SK-N-SH (cell line): ENCODE data around the gene LCMT2. TPM values are rescaled to one million over a fixed set of nuclear protein-coding genes. Genes with fewer than 3 reads are reported as not detected.

Source experiments
- CTCF ChIA-PET: fragments of 300-600, 350-600 bp; formaldehyde crosslinking; extraction: SDS; loops from one replicate; lab custom pipeline; 2021; lab: Yijun Ruan, JAX
- POLR2A ChIA-PET: fragments of 350-600 bp; sonication (Branson Sonifier 250); formaldehyde crosslinking; extraction: SDS; loops from one replicate; lab custom pipeline; 2020; ENCODE audit warnings: antibody characterized with exemption, inconsistent platforms; lab: Yijun Ruan, JAX
- DNase-seq: peaks from one replicate; pipeline ENCODE4 v3.0.0; 2012
- H2AFZ ChIP-seq: fragments of 200-600 bp; sonication (generic); 2 replicates; pipeline ENCODE4 v1.8.1; 2016; ENCODE audit warnings: antibody characterized with exemption, mild to moderate bottlenecking, low read depth
- H3F3A ChIP-seq: fragments of 200-600 bp; sonication (generic); replicated peaks from 2 replicates; pipeline ENCODE3; 2016; ENCODE audit warnings: antibody characterized with exemption, mild to moderate bottlenecking; ENCODE audit not compliant: insufficient read depth
- H3K27ac ChIP-seq, 2 experiments: fragments of 200-500 bp in 1 of 2; fragments of 200-600 bp in 1 of 2; sonication (Bioruptor generic) in 1 of 2; sonication (generic), shearing (Covaris generic) in 1 of 2; 2 replicates each; pipeline versions ENCODE4 v1.5.1 to v1.6.1; 2014 to 2016; ENCODE audit warnings: low read depth in 2 of 2, inconsistent platforms in 1 of 2, low read length in 1 of 2, mild to moderate bottlenecking in 1 of 2, mixed read lengths in 1 of 2
- H3K27me3 ChIP-seq: fragments of 200-600 bp; sonication (generic), shearing (Covaris generic); 2 replicates; pipeline ENCODE4 v1.6.1; 2016; ENCODE audit warnings: mixed run types; ENCODE audit not compliant: insufficient read depth
- H3K36me3 ChIP-seq, 2 experiments: fragments of 200-500 bp in 1 of 2; fragments of 200-600 bp in 1 of 2; sonication (Bioruptor generic) in 1 of 2; sonication (generic) in 1 of 2; replicated peaks in 1 of 2; 2 replicates each; pipeline versions ENCODE3 to v1.5.1; 2014 to 2016; ENCODE audit warnings: low read length in 1 of 2, mild to moderate bottlenecking in 1 of 2; ENCODE audit not compliant: insufficient read depth in 2 of 2, control insufficient read depth in 1 of 2
- H3K4me1 ChIP-seq, 2 experiments: fragments of 200-500 bp in 1 of 2; fragments of 200-600 bp in 1 of 2; sonication (Bioruptor generic) in 1 of 2; sonication (generic), shearing (Covaris generic) in 1 of 2; 2 replicates each; pipeline versions ENCODE4 v1.5.1 to v1.6.1; 2014 to 2016; ENCODE audit warnings: low read depth in 1 of 2, low read length in 1 of 2, mixed run types in 1 of 2; ENCODE audit not compliant: insufficient read depth in 2 of 2, control insufficient read depth in 1 of 2
- H3K4me2 ChIP-seq: fragments of 200-600 bp; sonication (generic), shearing (Covaris generic); 2 replicates; pipeline ENCODE4 v1.6.1; 2017; ENCODE audit warnings: mixed run types
- H3K4me3 ChIP-seq, 2 experiments: fragments of 200-500 bp in 1 of 2; fragments of 200-600 bp in 1 of 2; sonication (Bioruptor generic) in 1 of 2; sonication (generic), shearing (Covaris generic) in 1 of 2; 2 replicates each; pipeline versions ENCODE4 v1.5.1 to v1.8.1; 2014 to 2016; ENCODE audit warnings: low read depth in 2 of 2, inconsistent platforms in 1 of 2, low read length in 1 of 2, mild to moderate bottlenecking in 1 of 2, mixed read lengths in 1 of 2, moderate library complexity in 1 of 2
- H3K79me2 ChIP-seq: fragments of 200-600 bp; sonication (generic); 2 replicates; pipeline ENCODE4 v1.8.1; 2017; ENCODE audit warnings: mild to moderate bottlenecking; ENCODE audit not compliant: insufficient read depth
- H3K9ac ChIP-seq: fragments of 200-600 bp; sonication (generic); 2 replicates; pipeline ENCODE4 v1.6.1; 2017; ENCODE audit warnings: mixed run types
- H3K9me2 ChIP-seq: fragments of 200-600 bp; sonication (generic); 2 replicates; pipeline ENCODE4 v1.6.1; 2017; ENCODE audit warnings: mixed run types
- H3K9me3 ChIP-seq: fragments of 200-600 bp; sonication (generic); 2 replicates; pipeline ENCODE4 v1.6.1; 2017; ENCODE audit warnings: mixed run types, mild to moderate bottlenecking, moderate library complexity
- H4K20me1 ChIP-seq: fragments of 200-600 bp; sonication (generic); 2 replicates; pipeline ENCODE4 v1.6.1; 2017; ENCODE audit warnings: mild to moderate bottlenecking, mixed run types; ENCODE audit not compliant: insufficient read depth
- GATA2 ChIP-seq: sonication (generic); formaldehyde crosslinking; IDR thresholded peaks from 2 replicates; pipeline ENCODE4 v1.5.0; 2020; ENCODE audit warnings: mild to moderate bottlenecking, missing genetic modification reagents
- IRF3 ChIP-seq: fragments of 150-350 bp; IDR thresholded peaks from 2 replicates; pipeline ENCODE4 v1.6.1; 2016; ENCODE audit warnings: mild to moderate bottlenecking, low read depth, low read length
- RCOR1 ChIP-seq: fragments of 150-350 bp; IDR thresholded peaks from 2 replicates; pipeline ENCODE4 v1.6.1; 2017; ENCODE audit warnings: antibody characterized with exemption, low read length
- REST ChIP-seq: IDR thresholded peaks from 2 replicates; pipeline ENCODE4 v1.6.1; 2012; ENCODE audit warnings: mild to moderate bottlenecking, low read depth, low read length, moderate library complexity
- RXRA ChIP-seq: IDR thresholded peaks from 2 replicates; pipeline ENCODE4 v1.4.0; 2012; ENCODE audit warnings: low read depth, mild to moderate bottlenecking, borderline replicate concordance
- SIN3A ChIP-seq: IDR thresholded peaks from 2 replicates; pipeline ENCODE4 v1.6.1; 2012; ENCODE audit warnings: low read depth, mild to moderate bottlenecking, low read length, moderate library complexity, borderline replicate concordance
- SMC3 ChIP-seq: IDR thresholded peaks from 2 replicates; pipeline ENCODE4 v1.6.1; 2012; ENCODE audit warnings: low read depth, low read length, improper control_type of control experiment
- TEAD4 ChIP-seq: IDR thresholded peaks from 2 replicates; pipeline ENCODE4 v1.4.0; 2012; ENCODE audit warnings: mild to moderate bottlenecking, borderline replicate concordance; ENCODE audit not compliant: insufficient read depth
- USF2 ChIP-seq: fragments of 150-350 bp; IDR thresholded peaks from 2 replicates; pipeline ENCODE4 v1.6.1; 2017; ENCODE audit warnings: antibody characterized with exemption, low read length, low read depth, borderline replicate concordance
- WGBS: methylation state at CpG from one replicate; pipeline ENCODE4 v1.1.6; 2017; ENCODE audit warnings: low lambda C conversion rate; 5-methylcytosine and 5-hydroxymethylcytosine counted together
- polyA plus RNA-seq, 3 experiments: library from polyadenylated mRNA; depleted of rRNA; stranded (reverse); fragments of >200 nt; gene quantifications; 2 replicates each; pipeline ENCODE4 v1.2.3, GENCODE V29; 2012

Gene LCMT2
- polyA plus RNA-seq, 1 of the 3 experiments (the other 2 are of a cell fraction), result 7.1 TPM

- peak; percentile 85 for TF ChIP-seq REST
- TF ChIP-seq SMC3, result no peak
- no peak for TF ChIP-seq IRF3
- TF ChIP-seq, all 33 proteins: peak for 3
Measured at GRCh38 chr15:43370310-43370974, 40.1 kb upstream of the LCMT2 start (continued).

- H3K36me3 ChIP-seq, result peaks cover 68 to 85% of the 10 kb centered on the region in 2 experiments
- POLR2A ChIA-PET, result interaction anchor here (1.2 kb wide), 1 partner anchor 9 kb away, joined by 3 read pairs; the partner anchor contains the start of genes TUBGCP4 and ZSCAN29
- DNase-seq, result no peak
Measured at GRCh38 chr15:43361313-43361903, 31.0 kb upstream of the LCMT2 start.

More at GRCh38 chr15:43361313-43361903, 31.0 kb upstream of the LCMT2 start:
- H3K4me3 ChIP-seq, result peak overlapping the region in 1 of 2 experiments; percentile 23; a peak in 1 of 4 replicates
- H4K20me1 ChIP-seq, result no peaks in the 10 kb centered on the region
- CTCF ChIA-PET, result interaction anchor here (1.1 to 1.3 kb wide), 3 partner anchors 21 to 153 kb away, joined by 3 to 4 read pairs (median 4); no protein-coding TSS in a partner anchor
- no peaks in the 10 kb centered on the region for H3F3A ChIP-seq
- H3K4me1 ChIP-seq, result no peaks in the 10 kb centered on the region
- H3K27me3 ChIP-seq, result no peaks in the 10 kb centered on the region
- H3K27ac ChIP-seq, result no peak overlapping the region
- no peak overlapping the region for H3K9ac ChIP-seq
- H3K4me2 ChIP-seq, result no peak overlapping the region
- H3K79me2 ChIP-seq, result peaks cover 18% of the 10 kb centered on the region; the same call in 1 of the 2 replicates
- peaks cover 26% of the 10 kb centered on the region for H3K9me3 ChIP-seq
- H3K9me2 ChIP-seq, result no peaks in the 10 kb centered on the region
- no peak overlapping the region for H2AFZ ChIP-seq
- TF ChIP-seq RXRA (no peak), USF2 (no peak), REST (no peak), GATA2 (no peak), SIN3A (no peak), TEAD4 (no peak), SMC3 (no peak), RCOR1 (no peak)
- 98% methylated on average over 7 of the region's 7 CpGs for whole genome bisulfite sequencing
